NCI-H345 (cell line): ENCODE data around the gene DTNB.

Experiments
- DNase-seq: peaks from one replicate; lab custom pipeline; 2025; lab: John Stamatoyannopoulos, UW

Gene DTNB

GRCh38 chr2:25454824-25455611, 218.4 kb downstream of the DTNB start:
- no peak for DNase-seq

GRCh38 chr2:25453199-25453905, 220.0 kb downstream of the DTNB start:
- no peak for DNase-seq

GRCh38 chr2:25448808-25449207, 224.6 kb downstream of the DTNB start:
- DNase-seq = no peak

- no peak for DNase-seq
Observed at GRCh38 chr2:25447018-25447417, 226.4 kb downstream of the DTNB start.

- DNase-seq = no peak
Observed at GRCh38 chr2:25446122-25446521, 227.3 kb downstream of the DTNB start.

- no peak for DNase-seq
Observed at GRCh38 chr2:25445464-25445863, 227.9 kb downstream of the DTNB start.

- DNase-seq = no peak
Observed at GRCh38 chr2:25444608-25445270, 228.6 kb downstream of the DTNB start.

GRCh38 chr2:25443766-25444165, 229.6 kb downstream of the DTNB start:
- no peak for DNase-seq

GRCh38 chr2:25441353-25441752, 232.0 kb downstream of the DTNB start:
- DNase-seq = no peak

GRCh38 chr2:25438793-25439192, 234.6 kb downstream of the DTNB start:
- no peak for DNase-seq

GRCh38 chr2:25437881-25438662, 235.3 kb downstream of the DTNB start:
- no peak for DNase-seq

- no peak for DNase-seq
Observed at GRCh38 chr2:25435421-25435820, 238.0 kb downstream of the DTNB start.

GRCh38 chr2:25431604-25432003, 241.8 kb downstream of the DTNB start:
- DNase-seq = no peak

- no peak for DNase-seq
Observed at GRCh38 chr2:25430556-25430955, 242.8 kb downstream of the DTNB start.

GRCh38 chr2:25426326-25426725, 247.1 kb downstream of the DTNB start:
- no peak for DNase-seq

- DNase-seq = no peak
Observed at GRCh38 chr2:25424426-25425028, 248.8 kb downstream of the DTNB start.

GRCh38 chr2:25421820-25422411, 251.5 kb downstream of the DTNB start:
- DNase-seq = no peak

- DNase-seq = no peak
Observed at GRCh38 chr2:25421289-25421688, 252.1 kb downstream of the DTNB start.

GRCh38 chr2:25420820-25421237, 252.5 kb downstream of the DTNB start:
- no peak for DNase-seq

GRCh38 chr2:25419678-25420242, 253.6 kb downstream of the DTNB start:
- DNase-seq = no peak
